GM21717 (cell line): Measurements from ENCODE around the gene CMYA5.
"Not testable (repeated sequence)": the region's sequence is repeated elsewhere in the genome, so short reads cannot be mapped to it uniquely, and the experiment has no call there.

Source experiments
- ATAC-seq: cut with Tn5 transposase; IDR thresholded peaks from one replicate; pipeline ENCODE4 v1.9.1; 2021; ENCODE audit warnings: mild to moderate bottlenecking, moderate library complexity; ENCODE audit not compliant: unreplicated experiment

The CMYA5 gene

GRCh38 chr5:79746642-79747569, 57.3 kb downstream of the CMYA5 start:
- no peak for ATAC-seq

DNA sequence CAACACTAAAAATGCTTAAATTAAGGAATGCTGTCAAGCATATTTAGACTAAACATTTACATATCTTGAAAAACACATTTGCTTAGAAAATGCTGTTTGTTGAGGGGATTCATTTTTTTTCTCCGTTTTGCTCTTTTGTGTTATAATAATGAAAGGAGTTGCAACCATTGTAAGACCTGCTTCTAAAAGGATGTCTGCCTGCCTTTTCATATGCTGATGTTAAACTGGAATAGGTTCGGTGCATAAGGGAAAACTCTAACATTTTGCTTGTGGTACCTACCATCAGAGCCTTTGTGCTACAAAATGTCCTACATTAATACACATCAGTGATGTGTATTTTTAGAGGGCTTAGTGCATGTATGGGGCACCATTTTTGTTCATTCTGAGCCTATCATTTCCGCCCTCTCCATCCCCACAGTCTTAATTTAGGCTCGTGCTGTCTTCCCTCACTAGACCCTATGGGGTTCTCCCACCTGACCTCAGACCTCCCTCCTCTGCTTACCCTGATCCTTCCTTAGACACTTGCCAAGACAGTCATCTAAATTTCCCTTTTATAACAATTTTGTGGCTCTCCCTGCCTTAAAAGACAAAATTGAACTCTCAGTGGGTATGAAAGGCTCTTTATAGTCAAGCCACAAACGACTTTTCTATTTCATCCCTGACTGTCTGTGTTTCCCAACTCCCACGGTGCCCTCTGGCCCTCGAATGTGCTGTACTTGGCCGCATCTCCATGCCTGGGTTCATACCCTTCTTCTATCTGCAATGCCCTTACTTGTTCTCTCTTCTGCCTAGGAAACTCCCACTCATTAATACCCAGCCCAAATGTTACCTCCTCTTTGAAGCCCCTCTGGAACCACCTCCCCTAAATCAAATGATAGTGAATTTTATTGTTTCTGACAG, 61.2 kb downstream of the CMYA5 start:
- ATAC-seq, result no peak

DNA sequence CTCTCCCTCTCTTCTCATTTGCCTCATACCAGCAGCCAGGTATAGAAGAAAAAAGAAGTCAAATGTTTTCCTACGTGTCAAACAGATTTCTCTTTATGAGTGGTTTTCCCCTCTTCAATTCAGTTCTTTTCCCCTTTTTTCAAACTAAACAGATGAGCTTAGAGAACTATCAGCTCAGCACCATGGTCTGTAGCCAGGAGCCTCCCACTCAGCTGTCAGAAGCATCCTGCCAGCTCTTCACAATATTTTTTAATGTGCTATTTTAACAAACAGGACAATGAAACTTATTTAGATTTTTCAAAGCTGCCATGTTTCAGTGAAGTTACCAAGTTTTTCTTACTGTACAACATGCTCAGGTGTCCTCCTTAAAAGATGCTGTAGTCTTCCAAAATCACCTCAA, 63.5 kb downstream of the CMYA5 start:
- no peak for ATAC-seq

DNA sequence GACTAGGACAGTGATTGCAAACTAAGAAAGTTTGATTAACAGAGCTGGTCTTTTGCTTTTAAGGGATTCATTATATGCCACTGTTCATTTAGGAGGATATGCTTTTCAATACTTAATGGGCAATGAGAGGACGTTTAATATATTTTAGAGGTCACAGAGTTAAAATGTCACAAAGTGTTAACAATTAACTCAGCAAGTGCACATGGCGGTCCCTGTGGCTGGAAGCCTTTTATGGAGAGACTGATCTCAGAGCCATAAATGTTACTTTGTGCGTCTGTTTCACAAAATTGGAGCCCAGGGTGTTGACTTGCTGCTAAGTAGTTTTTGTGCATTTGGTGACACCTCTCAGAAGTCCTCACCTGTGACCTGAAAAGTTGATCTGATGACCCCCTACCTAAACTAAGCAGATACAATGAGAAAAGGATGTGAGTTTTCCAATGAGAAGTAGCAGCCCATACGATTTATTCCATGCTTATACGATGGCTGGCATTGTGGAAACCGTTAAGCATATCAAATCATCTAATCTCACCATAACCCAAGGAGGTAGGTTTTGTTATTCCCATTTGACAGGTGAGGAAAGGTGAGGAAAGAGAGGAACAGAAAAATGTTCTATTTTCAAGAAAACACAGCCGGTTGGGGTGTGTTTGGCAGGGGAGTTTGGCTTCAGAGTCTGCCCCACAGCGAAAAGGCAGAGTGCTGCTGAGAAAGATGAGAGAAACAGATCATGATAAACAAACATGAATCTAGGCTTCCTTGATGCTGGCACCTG, 64.4 kb downstream of the CMYA5 start:
- no peak for ATAC-seq

DNA sequence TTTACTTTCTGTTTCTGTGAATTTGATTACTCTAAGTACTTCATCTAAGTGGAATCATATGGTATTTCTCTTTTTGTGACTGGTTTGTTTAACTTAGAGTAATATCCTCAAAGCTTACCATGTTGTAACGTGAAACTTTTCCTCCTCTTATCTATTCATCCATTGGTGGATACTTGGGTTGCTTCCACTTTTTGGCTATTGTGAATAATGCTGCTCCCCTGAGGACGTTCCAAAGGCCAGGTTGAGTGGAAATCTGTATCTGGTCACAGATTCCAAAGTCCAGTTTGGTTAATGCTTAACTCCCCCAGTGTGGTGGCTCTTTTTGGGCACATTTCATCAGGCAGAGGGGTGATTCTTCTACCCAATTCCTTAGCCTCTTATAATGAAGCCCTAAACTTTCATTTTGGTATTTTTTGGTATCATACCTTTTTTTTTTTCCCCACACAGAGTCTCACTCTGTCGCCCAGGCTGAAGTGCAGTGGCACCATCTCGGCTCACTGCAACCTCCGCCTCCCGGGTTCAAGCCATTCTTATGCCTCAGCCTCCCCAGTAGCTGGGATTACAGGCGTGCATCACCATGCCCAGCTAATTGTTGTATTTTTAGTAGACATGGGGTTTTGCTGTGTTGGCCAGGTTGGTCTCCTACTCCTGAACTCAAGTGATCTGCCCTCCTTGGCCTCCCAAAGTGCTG, 65.4 kb downstream of the CMYA5 start:
- ATAC-seq, result no peak

DNA sequence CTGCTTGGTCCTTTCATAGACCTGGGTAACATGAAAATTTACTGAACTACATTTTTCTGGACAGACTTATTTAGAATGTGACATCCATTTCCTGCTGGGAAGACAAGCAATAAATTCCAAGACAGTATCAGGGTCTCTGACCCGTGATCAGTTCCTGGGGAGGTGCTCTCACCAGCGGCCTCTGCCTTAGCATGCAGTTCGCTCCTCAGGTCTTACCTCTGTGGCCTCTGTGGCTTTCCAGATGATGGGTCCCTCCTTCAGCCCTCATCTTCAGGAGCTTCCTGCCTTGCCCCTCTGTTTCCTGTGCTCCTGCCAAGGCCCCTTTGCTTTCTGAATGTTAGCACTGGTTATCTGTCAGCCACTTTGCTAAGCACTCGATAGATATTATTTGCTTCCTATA, 66.4 kb downstream of the CMYA5 start:
- no peak for ATAC-seq

GRCh38 chr5:79759436-79759835, 69.8 kb downstream of the CMYA5 start:
- ATAC-seq, result no peak

DNA sequence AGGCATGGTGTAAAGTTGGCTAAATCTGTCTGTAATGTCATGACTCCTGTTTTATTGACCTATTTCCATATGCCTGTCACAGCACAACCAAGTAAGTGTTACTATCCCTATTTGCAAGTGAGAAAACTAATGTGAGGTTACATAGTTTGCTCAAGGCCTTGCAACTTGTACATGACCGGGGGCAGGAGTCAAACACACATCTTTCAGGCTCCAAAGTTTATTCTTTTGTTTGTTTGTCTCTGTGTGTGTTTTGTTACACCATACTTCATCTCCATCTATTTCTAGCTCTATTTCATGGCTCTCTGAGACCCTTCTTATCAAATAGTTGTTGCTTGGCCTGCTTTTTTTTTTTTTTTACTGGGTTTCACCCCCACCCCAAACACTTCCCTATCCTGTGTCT, 70.2 kb downstream of the CMYA5 start:
- no peak for ATAC-seq

DNA sequence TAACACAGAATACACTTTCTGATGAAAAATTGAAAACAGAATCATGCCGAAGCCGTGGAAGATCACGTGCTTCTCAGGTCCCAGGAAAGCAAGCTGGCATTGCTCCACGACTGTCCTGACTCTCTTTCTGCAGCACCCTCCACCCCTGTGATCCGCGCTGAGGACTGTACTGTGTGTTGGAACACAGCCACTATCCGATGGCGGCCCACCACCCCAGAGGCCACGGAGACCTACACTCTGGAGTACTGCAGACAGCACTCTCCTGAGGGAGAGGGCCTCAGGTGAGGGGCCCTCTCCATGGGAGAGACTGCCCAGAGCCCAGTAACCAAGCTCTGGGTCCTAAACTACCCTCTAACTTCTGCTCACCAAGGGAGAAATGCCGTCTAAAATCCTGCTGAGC, 73.3 kb downstream of the CMYA5 start:
- no peak for ATAC-seq

GRCh38 chr5:79764147-79764546, 74.5 kb downstream of the CMYA5 start:
- ATAC-seq, result not testable (repeated sequence)

DNA sequence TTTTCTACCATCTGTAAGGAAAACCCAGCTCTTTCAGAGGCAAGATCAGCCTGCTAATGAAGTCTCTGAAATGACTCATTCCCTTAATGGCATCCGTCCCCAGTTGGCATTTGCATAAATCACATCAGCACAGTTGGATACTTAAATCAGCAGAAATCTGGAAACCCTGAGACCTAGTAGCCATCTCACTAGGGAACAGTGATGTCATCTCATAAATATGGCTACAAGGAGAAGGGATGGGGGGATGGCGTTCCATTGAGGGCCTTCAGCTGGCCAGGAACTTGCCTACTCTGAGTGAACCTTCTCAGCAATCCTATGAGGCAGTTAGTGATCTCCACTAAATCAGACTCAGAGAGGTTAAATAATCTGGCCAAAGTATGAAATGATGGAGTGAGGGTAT, 81.8 kb downstream of the CMYA5 start:
- ATAC-seq, result no peak

GRCh38 chr5:79772651-79773050, 83.0 kb downstream of the CMYA5 start:
- no peak for ATAC-seq

DNA sequence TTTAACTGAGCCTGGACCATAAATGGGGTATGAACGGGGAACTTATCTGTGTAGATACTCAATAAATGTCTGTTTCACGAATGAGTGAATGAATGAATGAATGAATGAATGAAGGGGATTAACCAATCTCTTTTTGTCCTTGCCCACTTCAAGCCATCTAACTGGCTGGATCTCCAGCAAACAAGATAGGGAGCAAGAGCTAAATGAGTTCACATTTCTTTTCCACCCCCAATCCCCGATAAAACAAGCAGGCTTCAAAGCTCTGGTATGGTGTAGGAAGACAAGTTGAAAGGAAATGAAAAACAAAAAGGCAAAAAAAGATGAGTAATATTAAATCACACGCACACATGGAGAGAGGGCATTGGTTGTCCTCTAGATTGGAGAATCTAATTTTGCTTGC, 84.0 kb downstream of the CMYA5 start:
- ATAC-seq, result no peak

- ATAC-seq, result no peak
Observed at GRCh38 chr5:79774171-79774854, 84.7 kb downstream of the CMYA5 start.

- no peak for ATAC-seq
Observed at GRCh38 chr5:79774855-79775237, 85.2 kb downstream of the CMYA5 start.

DNA sequence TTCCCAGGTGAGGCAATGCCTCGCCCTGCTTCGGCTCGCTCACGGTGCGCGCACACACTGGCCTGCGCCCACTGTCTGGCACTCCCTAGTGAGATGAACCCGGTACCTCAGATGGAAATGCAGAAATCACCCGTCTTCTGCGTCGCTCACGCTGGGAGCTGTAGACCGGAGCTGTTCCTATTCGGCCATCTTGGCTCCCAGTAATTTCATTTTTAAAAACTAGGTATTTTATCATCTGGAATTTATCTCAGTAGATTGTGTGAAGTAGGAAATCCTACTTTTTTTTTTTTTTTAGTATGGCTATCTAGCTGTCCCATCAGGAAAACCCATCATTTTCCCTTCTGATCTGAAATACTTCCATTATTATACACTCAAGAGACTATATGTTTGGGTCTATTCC, 95.1 kb downstream of the CMYA5 start:
- not testable (repeated sequence) for ATAC-seq

DNA sequence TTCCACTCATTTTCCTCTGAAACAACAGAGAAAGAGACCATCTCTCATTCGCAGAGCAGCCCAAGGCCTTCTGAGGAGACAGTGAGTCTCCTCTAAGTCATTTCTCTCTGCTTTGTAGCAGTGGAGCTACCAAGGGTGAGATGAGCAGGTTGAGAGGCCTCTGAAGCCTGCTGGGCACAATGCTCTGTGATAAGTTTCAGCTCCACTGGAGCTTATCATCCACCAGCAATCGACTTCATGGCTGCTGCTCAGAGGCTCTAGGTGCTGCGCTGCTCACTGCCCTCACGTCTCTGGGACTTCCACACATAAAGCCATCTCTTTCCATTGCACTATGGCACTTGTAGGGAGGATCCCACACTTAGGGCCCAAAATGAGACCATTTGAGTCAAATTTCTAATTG, 96.3 kb downstream of the CMYA5 start:
- no peak for ATAC-seq

DNA sequence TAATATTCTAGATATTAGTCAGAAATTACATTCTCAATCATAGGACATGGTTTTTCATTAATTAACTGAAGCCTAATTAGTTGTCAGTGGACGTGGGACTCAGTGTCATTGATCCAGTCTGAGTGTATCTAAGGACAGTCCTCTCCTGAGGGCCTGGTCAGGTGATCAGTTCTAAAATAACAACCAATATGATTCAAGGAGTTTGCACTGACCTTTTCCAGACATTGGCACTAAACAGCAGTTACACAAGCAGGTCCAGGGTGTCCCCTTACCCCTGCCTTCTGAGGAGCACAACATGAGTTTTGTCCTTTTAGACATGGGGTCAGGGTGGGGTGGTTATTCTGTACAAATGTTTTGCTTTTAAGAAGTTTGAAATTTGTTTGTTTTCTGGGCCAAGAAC, 97.8 kb downstream of the CMYA5 start:
- no peak for ATAC-seq

DNA sequence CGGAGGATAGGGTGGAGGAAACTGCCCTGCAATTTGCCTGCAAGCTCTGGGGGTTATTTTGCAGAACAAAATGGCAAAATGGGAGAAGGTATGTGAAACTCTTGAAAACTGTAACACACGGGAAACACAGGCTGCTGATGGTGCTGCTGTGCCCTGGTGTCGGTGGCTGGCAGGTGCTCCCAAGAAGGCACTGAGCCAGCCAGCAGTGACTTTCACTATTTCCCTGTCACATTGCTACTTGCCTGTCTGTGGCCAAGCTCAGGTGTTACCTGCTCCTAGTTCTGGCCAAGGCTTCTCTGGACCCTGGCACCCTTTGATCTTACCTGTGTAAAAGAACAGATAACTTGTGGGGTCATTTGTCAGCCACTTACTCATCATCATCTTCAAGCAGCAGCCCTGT, 102.2 kb downstream of the CMYA5 start:
- no peak for ATAC-seq

DNA sequence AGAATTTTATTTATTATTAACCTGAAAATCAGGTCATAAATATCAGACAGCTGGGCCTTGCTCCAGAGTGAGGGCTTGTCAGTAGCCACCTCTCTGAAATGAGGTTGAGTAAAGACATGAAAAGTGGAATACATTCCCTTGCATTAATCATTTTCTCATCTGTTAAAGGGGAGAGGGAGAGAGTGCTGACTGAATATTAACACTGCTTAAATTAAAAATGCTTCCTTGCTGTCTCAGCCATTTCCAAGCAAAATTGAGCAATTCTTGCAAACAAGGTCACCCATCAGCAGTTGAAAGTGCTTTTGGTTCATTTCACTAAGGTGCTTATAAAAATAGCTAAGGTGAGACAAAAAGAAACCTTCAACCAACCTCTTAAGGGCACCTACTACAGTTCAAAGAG, 102.8 kb downstream of the CMYA5 start:
- ATAC-seq, result no peak
